GM23338 (cell line): ENCODE data around the gene PTPN9. TPM values are rescaled to one million over a fixed set of nuclear protein-coding genes. Genes with fewer than 3 reads are reported as not detected.
"Not testable (repeated sequence)": the region's sequence is repeated elsewhere in the genome, so short reads cannot be mapped to it uniquely, and the experiment has no call there.

Experiments
- ATAC-seq: fragments of 200-7000 bp; cut with Tn5 transposase; 3 replicates; pipeline ENCODE4 v1.9.1; 2020
- DNase-seq: peaks from one replicate; pipeline ENCODE4 v3.0.0-alpha.2; 2015; ENCODE audit warnings: low spot score
- H2AFZ ChIP-seq: fragments of 200-600 bp; sonication (generic); 2 replicates; pipeline ENCODE4 v1.8.0; 2016; ENCODE audit warnings: antibody characterized with exemption, mild to moderate bottlenecking, moderate library complexity
- H3F3A ChIP-seq: fragments of 200-600 bp; sonication (generic); replicated peaks from 2 replicates; pipeline ENCODE4 v1.8.0; 2017; ENCODE audit warnings: antibody characterized with exemption, mixed run types, low read depth
- H3K27ac ChIP-seq: fragments of 200-600 bp; sonication (generic); 2 replicates; pipeline ENCODE4 v1.6.1; 2016; ENCODE audit warnings: low read depth
- H3K27me3 ChIP-seq: fragments of 200-600 bp; sonication (generic); 2 replicates; pipeline ENCODE4 v1.8.0; 2016; ENCODE audit warnings: mild to moderate bottlenecking, mixed run types, moderate library complexity; ENCODE audit not compliant: insufficient read depth
- H3K36me3 ChIP-seq: fragments of 200-600 bp; sonication (generic); 2 replicates; pipeline ENCODE4 v1.8.0; 2016; ENCODE audit warnings: mild to moderate bottlenecking; ENCODE audit not compliant: insufficient read depth
- H3K4me1 ChIP-seq: fragments of 200-600 bp; sonication (generic); 2 replicates; pipeline ENCODE4 v1.8.0; 2016; ENCODE audit warnings: mild to moderate bottlenecking, moderate library complexity; ENCODE audit not compliant: insufficient read depth
- H3K4me2 ChIP-seq: fragments of 200-600 bp; sonication (generic); 2 replicates; pipeline ENCODE4 v1.7.1; 2017; ENCODE audit warnings: mixed run types
- H3K4me3 ChIP-seq: fragments of 200-600 bp; sonication (generic); 2 replicates; pipeline ENCODE4 v1.6.1; 2016; ENCODE audit warnings: mixed run types
- H3K79me2 ChIP-seq: fragments of 200-600 bp; sonication (generic); replicated peaks from 2 replicates; pipeline ENCODE4 v1.8.0; 2017; ENCODE audit warnings: mild to moderate bottlenecking; ENCODE audit not compliant: insufficient read depth
- H3K9me2 ChIP-seq: fragments of 200-600 bp; sonication (generic); 2 replicates; pipeline ENCODE4 v1.8.0; 2017; ENCODE audit not compliant: insufficient read depth
- H4K20me1 ChIP-seq: fragments of 200-600 bp; sonication (generic); replicated peaks from 2 replicates; pipeline ENCODE4 v1.8.0; 2017; ENCODE audit warnings: mild to moderate bottlenecking; ENCODE audit not compliant: insufficient read depth
- H3K27ac Mint-ChIP-seq: 2 replicates; pipeline ENCODE4 v1.8.0; 2020; ENCODE audit warnings: inconsistent platforms, mild to moderate bottlenecking, moderate library complexity, mixed read lengths
- H3K27me3 Mint-ChIP-seq: 3 replicates; pipeline ENCODE4 v1.8.0; 2022; ENCODE audit warnings: low read depth, mild to moderate bottlenecking, moderate library complexity, mixed read lengths, inconsistent platforms; ENCODE audit not compliant: insufficient read depth, poor library complexity
- H3K36me3 Mint-ChIP-seq: 3 replicates; pipeline ENCODE4 v1.8.0; 2021; ENCODE audit warnings: low read depth, mild to moderate bottlenecking, inconsistent platforms, moderate library complexity, mixed read lengths
- H3K4me1 Mint-ChIP-seq: 3 replicates; pipeline ENCODE4 v1.8.0; 2020; ENCODE audit warnings: mild to moderate bottlenecking, inconsistent platforms, mixed read lengths
- H3K4me3 Mint-ChIP-seq: 3 replicates; pipeline ENCODE4 v1.8.0; 2021; ENCODE audit warnings: moderate library complexity, mild to moderate bottlenecking, inconsistent platforms, mixed read lengths
- H3K9me3 Mint-ChIP-seq: 3 replicates; pipeline ENCODE4 v1.8.0; 2020; ENCODE audit warnings: moderate library complexity, mild to moderate bottlenecking, inconsistent platforms, mixed read lengths
- CTCF ChIP-seq, 2 experiments: fragments of 200-600 bp in 1 of 2; sonication (generic) in 1 of 2; conservative IDR thresholded peaks; 2 replicates each; pipeline versions ENCODE4 v1.5.1 to v1.6.1; 2016 to 2017; ENCODE audit warnings: antibody characterized with exemption in 2 of 2, low read depth in 2 of 2, mild to moderate bottlenecking in 2 of 2, moderate library complexity in 1 of 2
- ETS1 ChIP-seq: IDR thresholded peaks from 2 replicates; pipeline ENCODE4 v1.6.1; 2016; ENCODE audit warnings: antibody characterized with exemption
- EZH2 ChIP-seq: fragments of 200-600 bp; sonication (generic); IDR thresholded peaks from one replicate; pipeline ENCODE4 v1.8.0; 2017; ENCODE audit warnings: antibody characterized with exemption, mild to moderate bottlenecking, low read depth; ENCODE audit not compliant: unreplicated experiment
- JUNB ChIP-seq: IDR thresholded peaks from one replicate; pipeline ENCODE4 v1.6.1; 2016; ENCODE audit warnings: antibody characterized with exemption; ENCODE audit not compliant: unreplicated experiment
- POLR2AphosphoS5 ChIP-seq: IDR thresholded peaks from 2 replicates; pipeline ENCODE4 v1.6.1; 2016; ENCODE audit warnings: antibody characterized with exemption, low read depth
- REST ChIP-seq: IDR thresholded peaks from one replicate; pipeline ENCODE4 v1.6.1; 2018; ENCODE audit warnings: antibody characterized with exemption; ENCODE audit not compliant: unreplicated experiment
- STAT1 ChIP-seq: IDR thresholded peaks from one replicate; pipeline ENCODE4 v1.6.1; 2016; ENCODE audit warnings: antibody characterized with exemption; ENCODE audit not compliant: unreplicated experiment
- ZNF114 ChIP-seq: fragments of 250-450 bp; sonication (Bioruptor Pico); IDR thresholded peaks from 2 replicates; pipeline ENCODE4 v1.5.0; 2020; ENCODE audit warnings: mild to moderate bottlenecking, moderate library complexity
- polyA plus RNA-seq: library from polyadenylated mRNA; unstranded; fragments of >200 nt; fragmentation: Nextera tagmentation; extraction: Ambion mirVana; gene quantifications from 2 replicates; pipeline ENCODE4 v1.2.1, GENCODE V29; 2016
- total RNA-seq: library from RNA; depleted of rRNA; stranded (reverse); fragments of >200 nt; shearing (Covaris generic); gene quantifications from 2 replicates; pipeline ENCODE4 v1.2.3, GENCODE V29; 2014

Gene PTPN9
- total and polyA plus RNA-seq, 2 experiments from 2014 or later: 12.1 to 32.7 TPM

GRCh38 chr15:75446151-75446550, 133.0 kb downstream of the PTPN9 start (continued):
- TF ChIP-seq STAT1: no peak
- TF ChIP-seq ETS1: no peak
- TF ChIP-seq ZNF114 (CRISPR knock-in tag): no peak
- TF ChIP-seq POLR2AphosphoS5: no peak
- TF ChIP-seq EZH2: no peak
- TF ChIP-seq REST: no peak
- no peak for TF ChIP-seq CTCF (conservative IDR thresholded peaks at IDR 0.05; ENCODE audit: low read depth in 2 of 2)
- no peak for TF ChIP-seq JUNB

GRCh38 chr15:75445324-75445723, 133.8 kb downstream of the PTPN9 start:
- not testable (repeated sequence) for H3K27ac ChIP-seq, H3K4me2 ChIP-seq, H3K4me1 Mint-ChIP-seq, ATAC-seq, H3K27me3 ChIP-seq, H2AFZ ChIP-seq, H3K9me3 Mint-ChIP-seq, H3K4me3 Mint-ChIP-seq, H3F3A ChIP-seq, H3K27me3 Mint-ChIP-seq, H3K9me2 ChIP-seq, H3K4me3 ChIP-seq, H3K27ac Mint-ChIP-seq, DNase-seq
- H3K4me1 ChIP-seq: peaks cover 13% of the 10 kb centered on the region
- peaks cover 10% of the 10 kb centered on the region for H3K36me3 ChIP-seq
- peaks cover 100% of the 10 kb centered on the region for H3K79me2 ChIP-seq
- H3K36me3 Mint-ChIP-seq: peaks cover 37% of the 10 kb centered on the region
- H4K20me1 ChIP-seq: peaks cover 66% of the 10 kb centered on the region

GRCh38 chr15:75443972-75444453, 135.1 kb downstream of the PTPN9 start:
- DNase-seq, H3K4me3 Mint-ChIP-seq, H3K4me1 ChIP-seq, H3K4me2 ChIP-seq, ATAC-seq, H3K27me3 ChIP-seq, H3K27me3 Mint-ChIP-seq, H3F3A ChIP-seq, H3K4me3 ChIP-seq, H3K9me2 ChIP-seq, H3K4me1 Mint-ChIP-seq, H2AFZ ChIP-seq, H3K27ac ChIP-seq, H3K9me3 Mint-ChIP-seq: not testable (repeated sequence)
- peaks cover 40% of the 10 kb centered on the region for H3K36me3 Mint-ChIP-seq
- H3K36me3 ChIP-seq: peaks cover 10% of the 10 kb centered on the region
- H4K20me1 ChIP-seq: peaks cover 66% of the 10 kb centered on the region
- H3K27ac Mint-ChIP-seq: peak overlapping the region; percentile 84; the same call in 1 of the 2 replicates
- H3K79me2 ChIP-seq: peaks cover 100% of the 10 kb centered on the region
